RWPE1 (cell line): Measurements from ENCODE around the gene UBE2G1.
A peak's percentile ranks its signal among the peaks of the same experiment; 100 is the strongest.
"Not testable (repeated sequence)": the region's sequence is repeated elsewhere in the genome, so short reads cannot be mapped to it uniquely, and the experiment has no call there.

ENCODE experiments used
- CTCF ChIA-PET: fragments of 350-600 bp; sonication (Branson Sonifier 250); formaldehyde crosslinking; extraction: SDS; loops from one replicate; lab custom pipeline; 2021; lab: Yijun Ruan, JAX
- POLR2A ChIA-PET: fragments of 400-600 bp; formaldehyde crosslinking; extraction: SDS; loops from one replicate; lab custom pipeline; 2020; ENCODE audit warnings: antibody characterized with exemption; ENCODE audit not compliant: low non-redundant PET; lab: Yijun Ruan, JAX
- DNase-seq: peaks from one replicate; pipeline ENCODE4 v3.0.0; 2012; ENCODE audit warnings: low spot score
- H3K27ac ChIP-seq: fragments of 450-650 bp; 2 replicates; pipeline ENCODE4 v1.5.1; 2017
- CTCF ChIP-seq: fragments of 450-650 bp; conservative IDR thresholded peaks from 2 replicates; pipeline ENCODE4 v1.5.1; 2017; ENCODE audit warnings: low read depth, mild to moderate bottlenecking

UBE2G1 gene

GRCh38 chr17:4357030-4357628 is 9.3 kb downstream of the UBE2G1 start:
- no peak for TF ChIP-seq CTCF
- DNase-seq, result no peak
- CTCF ChIA-PET, result no interaction called here
- H3K27ac ChIP-seq, result no peak overlapping the region
- POLR2A ChIA-PET, result no interaction called here

GRCh38 chr17:4354862-4355514 is 11.5 kb downstream of the UBE2G1 start:
- ChIA-PET POLR2A (no interaction called here), CTCF (interaction anchor here (0.6 to 1.0 kb wide), 3 partner anchors 50 to 476 kb away, joined by 3 read pairs; no protein-coding TSS in a partner anchor)
- DNase-seq, result no peak
- peak overlapping the region; percentile 6; the same call in 1 of the 2 replicates for H3K27ac ChIP-seq
- no peak for TF ChIP-seq CTCF

- H3K27ac ChIP-seq, result no peak overlapping the region
- TF ChIP-seq CTCF, result no peak
- no peak for DNase-seq
- ChIA-PET CTCF (interaction anchor here (0.6 kb wide), 1 partner anchor 139 kb away, joined by 3 read pairs; no protein-coding TSS in a partner anchor), POLR2A (no interaction called here)
These were observed 12.3 kb downstream of the UBE2G1 start for GRCh38 chr17:4354206-4354605.

- CTCF ChIA-PET, POLR2A ChIA-PET, DNase-seq, H3K27ac ChIP-seq: not testable (repeated sequence)
These were observed 16.3 kb downstream of the UBE2G1 start for GRCh38 chr17:4350214-4350613.

GRCh38 chr17:4345581-4346252 is 20.8 kb downstream of the UBE2G1 start:
- ChIA-PET POLR2A (no interaction called here), CTCF (no interaction called here)
- no peak for TF ChIP-seq CTCF
- no peak overlapping the region for H3K27ac ChIP-seq
- DNase-seq, result no peak

- ChIA-PET POLR2A (no interaction called here), CTCF (no interaction called here)
- H3K27ac ChIP-seq, result no peak overlapping the region
- no peak for TF ChIP-seq CTCF
- DNase-seq, result no peak
These were observed 21.5 kb downstream of the UBE2G1 start for GRCh38 chr17:4344926-4345325.

- POLR2A ChIA-PET, result no interaction called here
- no peak overlapping the region for H3K27ac ChIP-seq
- TF ChIP-seq CTCF, result no peak
- CTCF ChIA-PET, result no interaction called here
- no peak for DNase-seq
These were observed 23.9 kb downstream of the UBE2G1 start for GRCh38 chr17:4342535-4342934.
